ENCODE measurements around the gene KLHL41. TPM values are rescaled to one million over a fixed set of nuclear protein-coding genes. Genes with fewer than 3 reads are reported as not detected.

Gene KLHL41
- total RNA-seq, 4 donors from 2014 or later: 0.65 to 0.85 (median 0.66) TPM; not detected in 1

DNA sequence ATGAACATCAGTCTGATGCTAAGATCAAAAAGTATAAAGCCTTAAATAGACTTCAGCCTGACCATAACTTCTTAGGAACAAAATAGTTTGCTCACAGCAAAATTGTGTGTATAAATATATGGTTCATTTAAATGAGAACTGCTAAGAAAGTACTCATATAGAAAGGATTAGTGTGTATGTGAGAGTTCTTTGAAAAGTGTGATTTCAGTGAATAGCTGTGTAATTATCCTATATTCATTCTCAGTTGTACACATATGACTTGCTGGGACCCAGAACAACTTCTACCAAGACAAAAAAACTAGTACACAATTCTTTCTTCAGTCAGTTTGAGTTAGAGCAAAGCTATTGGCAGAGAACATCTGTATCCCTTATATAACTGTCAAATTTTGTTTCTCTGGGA, 23.0 kb upstream of the KLHL41 start:
- no peak for TF ChIP-seq CTCF (IDR thresholded peaks at IDR 0.05; ENCODE audit: low read depth)

GRCh38 chr2:169490834-169491233, 18.7 kb upstream of the KLHL41 start:
- no peak for TF ChIP-seq CTCF (IDR thresholded peaks at IDR 0.05; ENCODE audit: low read depth)

DNA sequence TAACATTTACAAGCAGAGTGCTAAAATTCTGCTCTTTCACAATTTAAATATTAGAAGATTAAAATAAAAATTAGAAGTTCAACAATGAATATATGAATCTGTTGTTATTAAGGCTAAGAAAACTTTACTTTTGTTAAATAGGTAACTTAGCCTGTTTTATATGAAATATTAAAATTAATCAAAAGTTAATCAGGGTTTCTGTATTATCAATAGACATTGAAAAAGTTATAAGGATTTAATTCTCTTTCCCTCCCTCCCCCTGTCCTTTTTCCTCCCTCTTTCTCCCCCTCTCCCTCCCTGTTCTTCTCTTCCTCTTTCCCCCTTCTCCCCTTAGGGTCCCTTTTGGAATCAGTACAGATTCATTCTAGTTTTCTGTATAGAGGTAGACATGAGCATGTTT, 18.1 kb upstream of the KLHL41 start:
- TF ChIP-seq CTCF (IDR thresholded peaks at IDR 0.05; ENCODE audit: low read depth): no peak

- no peak for TF ChIP-seq CTCF (IDR thresholded peaks at IDR 0.05; ENCODE audit: low read depth)
Observed at GRCh38 chr2:169493360-169493759, 16.1 kb upstream of the KLHL41 start.

DNA sequence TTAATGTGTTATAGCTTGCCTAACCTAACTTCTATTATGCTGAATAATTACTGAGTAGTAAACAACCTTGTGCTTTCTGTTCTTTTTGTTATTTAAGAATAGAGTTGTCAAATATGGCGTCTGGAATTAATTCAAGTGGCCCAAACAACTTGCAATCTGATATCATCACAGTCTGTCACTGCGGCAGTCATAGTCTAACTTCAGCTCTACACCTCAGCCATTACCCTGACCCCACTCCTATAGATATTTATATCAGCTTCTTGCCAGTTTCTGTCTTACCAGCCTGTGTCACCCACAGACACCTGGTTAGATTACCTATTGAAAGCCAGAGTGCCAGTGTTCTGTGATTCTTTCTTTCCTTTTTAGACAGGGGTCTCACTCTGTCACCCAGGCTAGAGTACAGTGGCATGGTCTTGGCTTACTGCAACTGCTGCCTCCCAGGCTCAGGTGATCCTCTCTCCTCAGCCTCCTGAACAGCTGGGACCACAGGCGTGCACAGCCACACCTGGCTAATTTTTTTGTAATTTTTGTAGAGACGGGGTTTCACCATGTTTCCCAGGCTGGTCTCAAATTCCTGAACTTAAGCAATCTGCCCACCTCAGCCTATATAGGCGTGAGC, 14.1 kb upstream of the KLHL41 start:
- TF ChIP-seq CTCF (IDR thresholded peaks at IDR 0.05; ENCODE audit: low read depth): no peak

DNA sequence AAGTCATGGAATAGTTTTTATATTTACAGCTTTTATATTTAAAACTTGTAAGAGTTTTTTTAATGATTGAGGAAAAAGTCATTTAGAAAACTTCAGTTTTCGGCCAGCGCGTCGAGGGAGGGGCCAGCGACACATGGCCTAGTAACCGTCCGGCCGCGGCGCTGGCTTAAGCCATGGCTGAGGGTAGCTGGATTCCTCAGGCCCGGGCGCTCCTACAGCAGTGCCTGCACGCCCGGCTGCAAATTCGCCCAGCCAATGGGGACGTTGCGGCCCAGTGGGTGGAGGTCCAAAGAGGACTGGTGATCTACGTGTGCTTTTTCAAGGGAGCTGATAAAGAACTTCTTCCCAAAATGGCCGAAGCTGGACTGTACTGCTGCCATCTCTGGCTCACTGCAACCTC, 4.9 kb upstream of the KLHL41 start:
- no peak for TF ChIP-seq CTCF (IDR thresholded peaks at IDR 0.05; ENCODE audit: low read depth)

GRCh38 chr2:169507698-169508097, 1.8 kb upstream of the KLHL41 start:
- no peak for TF ChIP-seq CTCF (IDR thresholded peaks at IDR 0.05; ENCODE audit: low read depth)

Data from subcutaneous adipose tissue (tissue), 4 donors.